Measurements from ENCODE around the gene ACOT13. TPM values are rescaled to one million over a fixed set of nuclear protein-coding genes. Genes with fewer than 3 reads are reported as not detected.

The ACOT13 gene
- total and polyA plus RNA-seq, 2 of the 8 experiments (the other 6 are each of a cell fraction or from before 2014, with no cell fraction given), result 27.6 to 40.6 TPM

- Histone ChIP-seq H4K20me1 (replicated peaks in 1 of 2; ENCODE audit: control insufficient read depth in 1 of 2, insufficient read depth in 2 of 2, low read length in 2 of 2) (no peaks in the 10 kb centered on the region), H3K4ac (replicated peaks; ENCODE audit: insufficient read length, low read depth, low read length) (no peak overlapping the region), H3K4me1 (replicated peaks in 1 of 4; ENCODE audit: control insufficient read depth in 3 of 4, insufficient read depth in 4 of 4, low read length in 3 of 4) (peaks cover 0 to 3% (median 0%) of the 10 kb centered on the region in 4 experiments; a peak in 1 of 7 replicates), H4K91ac (replicated peaks; ENCODE audit: insufficient read length, low read length) (no peak overlapping the region), H3K79me2 (ENCODE audit: control insufficient read depth in 1 of 2, insufficient read depth in 2 of 2, low read length in 2 of 2) (0 out of 4 replicates have a peak, but pooled peaks cover 0 to 2% of the 10 kb centered on the region in 2 experiments), H3K27ac (ENCODE audit: low read depth, low read length) (no peak overlapping the region), H4K5ac (ENCODE audit: insufficient read length, low read depth, low read length) (no peak overlapping the region), H2BK5ac (ENCODE audit: low read depth, low read length) (no peak overlapping the region), H3K56ac (replicated peaks; ENCODE audit: insufficient read length, low read depth, low read length) (no peak overlapping the region), H3K23ac (ENCODE audit: insufficient read length) (no peak overlapping the region), H3K23me2 (ENCODE audit: low read depth, low read length) (no peaks in the 10 kb centered on the region), H2BK15ac (ENCODE audit: low read length) (no peak overlapping the region), H3K4me3 (ENCODE audit: extremely low read depth in 1 of 4, insufficient read depth in 2 of 4, low read depth in 3 of 4, low read length in 4 of 4) (no peak overlapping the region), H2AK5ac (ENCODE audit: low read depth, low read length) (no peak overlapping the region), H2BK20ac (ENCODE audit: low read length) (no peak overlapping the region), H3K27me3 (replicated peaks in 1 of 4; ENCODE audit: control insufficient read depth in 3 of 4, extremely low read depth in 1 of 4, insufficient read depth in 3 of 4, low read length in 3 of 4) (no peaks in the 10 kb centered on the region), H4K8ac (ENCODE audit: extremely low read depth, insufficient read depth, low read length) (no peak overlapping the region), H3K9ac (replicated peaks in 1 of 4; ENCODE audit: extremely low read depth in 1 of 4, low read depth in 3 of 4, low read length in 3 of 4) (no peak overlapping the region), H3K4me2 (ENCODE audit: insufficient read depth in 1 of 2, low read depth in 2 of 2, low read length in 2 of 2) (no peak overlapping the region), H3K79me1 (ENCODE audit: low read depth, low read length) (no peaks in the 10 kb centered on the region), H2BK120ac (replicated peaks; ENCODE audit: low read depth, low read length) (no peak overlapping the region), H3K9me3 (ENCODE audit: insufficient read depth in 2 of 2, low read depth in 1 of 2, low read length in 1 of 2) (no peaks in the 10 kb centered on the region), H3K18ac (ENCODE audit: extremely low read depth, low read length) (no peak overlapping the region), H2AFZ (ENCODE audit: low read length) (no peak overlapping the region), H3K14ac (ENCODE audit: insufficient read length) (no peak overlapping the region), H3K36me3 (ENCODE audit: control insufficient read depth in 2 of 4, insufficient read depth in 4 of 4, low read length in 3 of 4) (peaks cover 0 to 3% (median 0%) of the 10 kb centered on the region in 4 experiments; a peak in 1 of 8 replicates), H2BK12ac (ENCODE audit: low read depth, low read length) (no peak overlapping the region)
- no peak for FAIRE-seq
- no peak for DNase-seq (ENCODE audit: low read depth in 1 of 2, low spot score in 2 of 2)
- ChIA-PET CTCF (ENCODE audit: partially characterized antibody) (no interaction called here), POLR2A (ENCODE audit: partially characterized antibody) (interaction anchor here (0.9 kb wide), 1 partner anchor 25 kb away, joined by 5 read pairs; no protein-coding TSS in a partner anchor)
- WGBS, 2 experiments (ENCODE audit: extremely low coverage in 1 of 2, insufficient coverage in 1 of 2, insufficient read length in 1 of 2, insufficient replicate concordance in 2 of 2, low coverage in 1 of 2, low lambda C conversion rate in 2 of 2, missing lambda C conversion rate in 1 of 2), result 83% methylated on average over 1 of the region's 1 CpG; no CpG with 5 or more reads in 1 of the 2 experiments
Observed at GRCh38 chr6:24690593-24690992, 23.7 kb downstream of the ACOT13 start.
